NOMO-1 treated with DMSO at 0.1 percent for 48 hours (cell line): ENCODE results near the gene IGFL4.
"Not testable (repeated sequence)": the region's sequence is repeated elsewhere in the genome, so short reads cannot be mapped to it uniquely, and the experiment has no call there.

Experiments used
- DNase-seq: peaks from one replicate; lab custom pipeline; 2025; ENCODE audit not compliant: unreplicated experiment; lab: John Stamatoyannopoulos, UW

The IGFL4 gene

DNA sequence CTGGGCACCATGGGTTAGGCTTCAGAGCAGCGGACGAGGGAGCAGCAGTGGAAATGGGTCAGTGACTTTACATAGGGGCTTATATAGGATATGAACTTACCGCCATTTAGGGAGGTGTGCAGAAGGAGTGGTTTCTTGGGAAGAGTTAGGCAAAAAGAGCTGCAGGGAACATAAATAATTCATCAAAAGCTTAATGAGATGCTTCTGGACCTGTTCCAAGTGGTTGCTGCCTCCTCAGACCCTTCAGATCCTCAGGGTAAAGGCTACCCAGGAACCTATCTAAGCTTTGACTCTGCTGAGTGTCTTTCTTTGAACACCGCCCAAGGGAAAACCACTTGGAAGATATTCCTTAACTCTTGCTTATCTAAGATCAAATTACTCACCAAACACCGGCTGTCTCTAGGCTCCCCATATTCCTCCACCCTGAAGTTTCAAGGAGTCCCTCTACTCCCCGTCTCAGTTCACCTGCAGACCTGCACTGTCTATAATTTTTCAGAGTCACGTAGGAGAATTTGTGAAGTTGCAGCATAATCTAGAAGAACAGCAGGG is at the start of gene IGFL4:
IGFL4 (minus strand) TSS at position 51 of the 549 bp plus-strand sequence; CDS start at position 11, 40 bp downstream.
- no peak for DNase-seq

DNA sequence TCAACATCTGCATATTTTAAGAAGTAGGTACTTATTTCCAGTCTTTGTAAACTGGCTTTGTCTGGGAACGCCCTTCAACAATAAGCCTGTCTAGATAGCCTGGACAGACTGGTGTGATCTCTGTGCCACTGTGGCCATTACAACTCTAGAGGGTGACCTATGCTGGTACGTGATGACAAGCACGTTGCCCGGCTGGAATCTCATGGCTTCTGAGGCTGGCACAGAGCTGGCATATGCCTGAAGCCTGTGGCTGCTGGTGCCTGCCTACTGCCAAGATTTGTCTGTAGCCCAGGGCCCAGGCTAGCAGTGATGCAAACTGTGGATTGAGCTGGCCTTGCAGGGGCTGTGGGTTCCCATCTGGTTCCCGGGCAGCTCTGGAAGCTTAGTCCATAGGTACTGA is 49.6 kb upstream of the IGFL4 start:
- DNase-seq: no peak

DNA sequence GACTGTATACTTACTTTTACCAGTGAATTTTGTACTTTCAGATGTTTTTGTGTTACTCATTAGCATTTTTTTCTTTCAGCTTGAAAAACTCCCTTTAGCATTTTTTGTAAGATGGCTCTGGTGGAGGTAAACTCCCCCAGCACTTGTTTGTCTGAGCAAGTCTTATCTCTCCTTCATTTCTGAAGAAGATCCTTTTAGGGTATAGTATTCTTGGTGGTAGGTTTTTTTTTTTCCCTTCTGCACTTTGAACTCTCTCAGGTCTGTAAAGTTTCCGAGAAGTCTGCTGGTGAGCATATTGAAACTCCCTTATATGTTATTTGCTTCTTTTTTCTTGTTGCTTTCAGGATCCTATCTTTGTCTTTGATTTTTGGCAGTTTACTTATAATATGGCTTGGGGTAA is 48.6 kb upstream of the IGFL4 start:
- no peak for DNase-seq

DNA sequence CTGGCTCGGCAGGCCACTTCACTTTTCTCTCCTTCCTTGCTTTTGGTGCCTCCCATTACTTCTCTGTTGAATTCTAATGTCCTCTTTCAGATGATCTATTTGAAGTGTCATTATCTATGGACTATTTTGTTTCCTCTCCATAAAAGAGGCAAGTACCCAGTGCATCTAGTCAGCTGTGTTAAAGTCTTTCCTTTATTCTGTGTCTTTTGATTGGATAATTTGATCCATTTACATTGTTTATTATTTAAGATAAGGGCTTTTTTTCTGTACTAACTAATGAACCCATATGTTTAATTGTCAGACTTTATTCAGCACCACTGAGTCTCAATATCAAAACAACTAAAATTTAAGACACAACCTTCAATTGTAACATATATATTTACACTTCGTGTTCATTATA is 47.3 kb upstream of the IGFL4 start:
- no peak for DNase-seq

DNA sequence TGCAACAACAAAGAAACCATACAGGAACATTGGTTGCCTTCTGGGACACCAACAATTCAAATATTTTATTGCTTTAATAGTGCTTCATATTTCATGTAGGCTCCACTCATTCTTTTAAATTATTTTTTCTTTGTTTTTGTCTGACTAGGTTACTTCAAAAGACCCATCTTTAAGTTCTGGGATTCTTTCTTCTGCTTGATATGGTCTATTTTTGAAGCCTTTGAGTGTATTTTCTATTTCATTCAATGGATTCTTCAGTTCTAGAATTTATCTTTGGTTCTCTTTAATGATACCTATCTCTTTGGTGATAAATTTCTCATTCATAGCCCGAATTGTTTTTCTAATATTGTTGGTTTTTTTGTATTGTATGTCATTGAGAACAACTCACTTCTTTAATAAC is 45.1 kb upstream of the IGFL4 start:
- no peak for DNase-seq

DNA sequence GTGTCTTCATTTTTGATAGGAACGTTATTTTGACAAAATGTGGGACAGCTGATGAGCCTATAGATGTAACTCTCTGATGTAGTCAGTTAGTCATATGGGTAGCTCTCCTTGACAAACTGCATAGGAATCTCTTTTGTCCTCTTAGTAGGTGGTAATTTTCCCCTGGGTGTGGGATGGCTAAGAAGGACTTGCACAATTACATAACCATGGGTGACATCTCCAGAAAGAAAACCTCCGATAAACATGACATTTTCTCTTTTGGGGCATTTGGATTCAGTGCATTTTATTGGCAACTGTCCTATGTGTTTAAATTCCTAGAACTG is 41.9 kb upstream of the IGFL4 start:
- DNase-seq: no peak

DNA sequence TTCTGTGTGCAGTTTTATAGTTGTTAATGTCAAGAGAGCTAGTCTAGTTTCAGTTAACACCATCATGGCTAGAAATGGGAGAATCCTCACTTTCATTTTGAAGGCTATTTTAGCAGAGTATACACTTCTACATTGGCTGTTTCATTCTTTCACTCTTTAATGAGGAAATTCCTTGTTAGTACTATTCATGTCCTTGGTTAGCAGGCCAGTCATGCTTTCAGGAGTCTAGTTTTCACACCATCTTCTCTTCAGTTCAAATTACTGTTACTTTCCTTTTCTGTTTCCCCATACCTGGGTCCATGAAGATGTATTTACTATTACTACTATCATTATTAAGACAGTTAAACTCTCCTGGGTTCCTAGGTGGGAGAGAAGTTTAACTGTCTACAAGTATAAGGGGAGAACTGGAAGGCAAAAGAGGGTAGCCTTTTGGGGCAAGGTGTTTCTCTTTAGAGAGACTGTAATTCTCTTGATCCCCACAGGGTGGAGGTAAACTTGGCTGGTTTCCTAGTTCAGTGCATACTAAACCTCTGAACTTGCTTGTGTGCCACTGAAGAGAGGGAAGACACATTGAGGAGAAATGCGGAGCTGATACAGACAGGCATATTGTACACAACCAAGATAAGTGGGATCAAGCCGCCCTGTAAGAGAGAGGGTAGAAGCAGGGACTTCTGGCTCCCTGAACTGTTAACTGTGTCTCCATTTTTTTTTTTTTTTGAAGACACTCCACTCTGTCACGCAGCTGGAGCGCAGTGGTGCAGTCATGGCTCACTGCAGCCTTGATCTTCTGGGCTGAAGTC is 41.3 kb upstream of the IGFL4 start:
- peak; percentile 54 for DNase-seq

DNA sequence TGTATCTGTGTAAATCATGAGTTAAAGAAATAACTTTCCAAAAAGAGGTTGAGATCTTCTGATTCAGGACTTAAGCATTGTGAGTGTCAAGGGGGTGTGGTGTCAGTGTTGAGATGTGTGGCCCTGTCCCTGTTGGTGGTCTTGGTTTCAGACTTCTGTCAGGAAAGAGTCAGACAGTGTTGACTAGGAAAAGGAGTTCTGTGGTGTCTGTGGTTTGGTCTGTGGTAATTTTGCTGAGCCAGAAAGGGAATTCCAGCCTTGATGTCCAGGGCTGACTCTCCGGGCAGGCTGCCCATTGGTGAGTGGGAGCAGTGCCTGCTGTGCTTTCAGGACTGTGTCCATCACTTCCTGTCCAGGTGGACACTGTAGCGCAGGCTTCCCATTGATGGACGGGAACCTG is 39.8 kb upstream of the IGFL4 start:
- DNase-seq: no peak

DNA sequence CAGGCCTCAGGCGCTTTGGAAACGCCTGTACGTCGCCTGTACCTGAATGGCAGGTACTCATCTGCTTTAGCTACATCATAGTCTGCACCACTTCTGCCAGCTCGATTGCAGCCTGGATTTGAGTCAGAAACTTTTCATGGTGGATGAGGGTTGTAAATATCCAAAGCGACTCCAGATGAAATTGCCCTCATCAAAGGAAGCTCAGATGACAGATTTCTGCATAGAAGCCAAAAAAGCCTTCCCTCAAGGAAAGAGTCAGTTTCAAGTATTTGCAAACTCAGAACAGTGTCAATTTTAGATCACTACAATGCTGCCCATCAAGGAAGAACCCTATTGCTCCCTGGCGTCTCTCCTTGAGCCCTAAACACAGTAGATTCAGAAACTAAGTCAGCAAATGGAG is 38.8 kb upstream of the IGFL4 start:
- DNase-seq: no peak

DNA sequence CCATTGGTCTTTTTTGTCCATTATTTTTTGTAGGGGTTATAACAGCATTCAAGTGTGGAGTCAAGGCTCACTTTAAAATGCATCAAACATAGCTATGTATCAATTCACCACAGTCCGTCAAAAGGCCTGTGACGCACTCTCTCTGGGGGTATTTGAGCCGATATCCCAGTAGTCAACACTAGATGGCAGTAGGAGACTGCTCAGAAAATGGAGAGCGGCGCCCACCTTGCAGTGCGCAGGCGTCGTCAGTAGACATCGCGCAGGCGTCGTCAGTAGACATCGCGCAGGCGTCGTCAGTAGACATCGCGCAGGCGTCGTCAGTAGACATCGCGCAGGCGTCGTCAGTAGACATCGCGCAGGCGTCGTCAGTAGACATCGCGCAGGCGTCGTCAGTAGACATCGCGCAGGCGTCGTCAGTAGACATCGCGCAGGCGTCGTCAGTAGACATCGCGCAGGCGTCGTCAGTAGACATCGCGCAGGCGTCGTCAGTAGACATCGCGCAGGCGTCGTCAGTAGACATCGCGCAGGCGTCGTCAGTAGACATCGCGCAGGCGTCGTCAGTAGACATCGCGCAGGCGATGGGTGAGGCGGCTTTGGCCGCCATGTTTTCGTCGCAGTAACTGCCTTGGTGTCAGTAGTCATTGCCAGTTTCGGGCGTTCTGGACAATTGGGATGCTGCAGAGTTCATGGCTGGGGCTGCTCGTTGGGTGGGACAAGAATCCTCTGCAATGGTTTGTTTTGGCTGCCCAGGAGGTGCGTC is 38.0 kb upstream of the IGFL4 start:
- not testable (repeated sequence) for DNase-seq

DNA sequence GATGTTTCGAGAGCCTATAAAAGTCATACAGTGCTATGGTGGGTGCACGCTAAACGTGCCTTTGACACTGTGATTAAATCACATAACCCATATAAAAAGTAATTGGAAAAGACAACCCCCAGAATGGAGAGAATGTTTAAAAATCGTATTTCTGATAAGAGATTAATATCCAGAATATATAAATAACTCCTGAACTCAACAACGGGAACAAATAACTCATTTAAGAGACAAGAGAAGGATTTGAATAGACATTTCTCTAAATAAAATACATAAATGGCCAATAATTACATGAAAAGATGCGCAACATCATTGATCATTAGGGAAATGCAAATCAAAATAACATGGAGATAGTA is 37.0 kb upstream of the IGFL4 start:
- DNase-seq: no peak

DNA sequence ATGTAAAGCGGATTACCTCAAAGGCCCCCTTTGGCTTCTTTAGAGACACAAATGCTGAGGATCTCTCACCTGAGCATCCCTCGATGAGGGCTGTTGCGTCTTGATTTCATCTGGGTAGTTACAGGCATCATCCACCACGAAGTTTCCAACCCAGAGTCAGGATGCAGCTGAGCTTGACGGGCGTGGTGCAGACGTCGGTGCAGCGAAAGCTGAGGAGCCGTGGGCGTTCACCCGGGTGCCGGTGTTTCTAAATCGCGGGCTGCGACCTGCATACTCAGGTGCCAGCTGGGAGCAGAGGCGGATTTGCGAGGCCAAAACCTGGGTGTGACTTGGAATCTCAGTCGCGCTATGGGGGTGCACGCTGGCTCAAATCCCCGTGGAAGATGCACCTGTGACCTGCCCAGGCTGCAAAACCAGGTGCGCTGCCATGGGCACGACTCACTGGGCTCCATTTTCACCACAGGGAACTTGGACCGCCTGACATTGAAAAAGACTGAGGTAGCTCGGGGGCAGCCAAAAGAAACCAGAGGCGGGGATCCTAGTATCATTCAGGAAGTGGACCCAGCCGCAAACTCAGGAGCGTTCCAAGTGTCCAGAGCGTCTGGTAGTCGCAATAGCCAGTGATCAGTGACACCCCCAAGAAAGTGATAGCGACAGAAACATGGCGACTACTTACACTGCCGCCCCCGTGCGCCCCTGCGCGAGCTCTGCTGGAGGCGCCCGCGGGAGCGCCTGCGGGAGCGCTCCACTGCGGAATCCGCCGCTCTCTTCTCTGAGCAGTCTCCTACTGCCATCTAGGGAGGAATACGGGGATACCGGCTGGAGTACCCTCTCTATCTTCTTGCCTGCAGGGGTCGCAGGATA is 36.4 kb upstream of the IGFL4 start:
- DNase-seq: peak; percentile 75

DNA sequence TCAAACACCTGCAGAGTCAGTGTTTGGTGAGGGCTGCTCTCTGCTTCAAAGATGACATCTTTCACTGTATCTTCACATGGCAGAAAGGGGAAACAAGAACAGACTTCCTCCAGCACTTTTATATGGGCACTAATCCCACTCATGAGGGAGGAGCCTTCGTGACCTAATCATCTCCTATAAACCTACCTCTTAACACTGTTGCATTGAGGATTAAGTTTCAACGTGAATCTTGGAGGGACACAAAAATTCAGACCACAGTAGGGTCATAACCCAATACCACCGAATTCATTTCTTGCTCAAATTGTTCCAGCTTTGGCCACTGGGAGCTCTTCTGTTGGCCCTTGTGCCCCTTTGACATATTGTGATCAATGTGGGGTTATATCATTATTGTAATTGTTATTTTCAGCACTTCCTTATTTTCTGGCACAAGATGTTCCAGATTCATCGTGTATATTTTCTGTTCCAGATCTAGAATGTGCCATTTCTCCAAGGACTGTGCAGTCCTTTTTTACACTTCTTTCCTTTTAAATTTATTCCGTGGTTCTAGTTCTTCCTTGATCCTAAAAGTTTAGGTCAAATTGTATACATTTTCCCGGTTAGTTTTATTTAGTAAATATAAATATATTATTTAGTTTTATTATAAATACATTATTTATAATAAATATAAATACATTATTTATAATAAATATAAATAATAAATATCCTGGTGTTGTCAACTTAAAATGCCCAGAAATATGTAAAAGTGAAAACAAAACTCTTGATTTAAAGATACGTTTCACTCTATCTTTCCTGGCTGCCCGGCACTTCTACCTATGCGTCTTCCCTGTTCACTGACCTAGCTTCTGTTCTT is 35.5 kb upstream of the IGFL4 start:
- no peak for DNase-seq

DNA sequence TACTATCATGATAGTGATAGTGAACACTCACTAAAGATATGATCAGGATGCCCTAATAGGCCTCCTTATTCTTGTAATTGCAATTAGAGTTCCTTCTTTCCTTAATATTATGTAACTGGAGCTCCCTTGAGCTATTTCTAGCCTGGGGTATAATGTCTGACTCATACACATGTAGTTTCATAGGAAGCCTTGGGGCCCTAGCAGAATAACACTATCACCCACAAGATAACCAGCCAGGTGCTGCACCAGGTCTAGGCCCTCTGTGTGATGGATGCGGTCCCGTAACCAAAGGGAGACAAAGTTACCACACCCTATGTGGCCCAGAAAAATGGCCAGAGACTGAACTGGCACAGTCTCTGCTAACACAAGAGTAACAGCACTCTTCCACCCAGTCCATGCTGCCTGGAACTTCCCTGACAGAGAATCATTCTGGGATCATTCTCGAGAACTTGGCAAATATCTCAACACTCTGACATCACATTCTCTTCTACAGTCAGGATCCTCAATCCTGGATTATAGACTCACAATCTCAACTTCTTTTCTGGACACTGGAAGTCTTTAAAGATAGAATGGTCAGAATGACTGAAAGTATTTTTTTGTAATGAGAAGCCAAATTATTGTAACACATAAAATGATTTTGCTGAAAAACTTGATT is 32.6 kb upstream of the IGFL4 start:
- DNase-seq: peak; percentile 53

DNA sequence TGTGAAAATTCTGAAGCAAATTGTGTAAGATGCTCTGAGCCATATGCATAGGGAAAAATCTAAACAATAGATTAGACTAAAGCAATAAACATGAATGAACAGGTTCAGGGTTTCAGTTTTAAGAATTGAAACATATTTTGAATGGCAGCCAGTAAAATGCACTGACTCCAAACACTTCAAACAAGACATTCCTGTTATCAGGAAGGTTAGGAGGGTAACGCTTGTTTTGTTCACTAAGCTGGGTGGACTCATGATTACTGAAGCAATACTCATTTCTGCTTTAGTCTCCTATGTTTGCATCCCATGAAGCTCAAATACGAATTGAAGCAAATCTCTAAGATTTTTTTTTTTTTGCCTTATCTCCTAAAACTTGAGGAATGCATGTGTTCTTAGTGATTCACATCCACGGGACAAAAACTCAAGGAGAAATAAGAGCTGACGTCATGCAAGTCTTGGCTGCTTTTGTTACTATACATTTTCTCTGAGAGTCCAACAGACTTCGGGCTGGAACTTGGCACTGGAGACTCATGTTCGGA is 29.1 kb upstream of the IGFL4 start:
- DNase-seq: no peak

DNA sequence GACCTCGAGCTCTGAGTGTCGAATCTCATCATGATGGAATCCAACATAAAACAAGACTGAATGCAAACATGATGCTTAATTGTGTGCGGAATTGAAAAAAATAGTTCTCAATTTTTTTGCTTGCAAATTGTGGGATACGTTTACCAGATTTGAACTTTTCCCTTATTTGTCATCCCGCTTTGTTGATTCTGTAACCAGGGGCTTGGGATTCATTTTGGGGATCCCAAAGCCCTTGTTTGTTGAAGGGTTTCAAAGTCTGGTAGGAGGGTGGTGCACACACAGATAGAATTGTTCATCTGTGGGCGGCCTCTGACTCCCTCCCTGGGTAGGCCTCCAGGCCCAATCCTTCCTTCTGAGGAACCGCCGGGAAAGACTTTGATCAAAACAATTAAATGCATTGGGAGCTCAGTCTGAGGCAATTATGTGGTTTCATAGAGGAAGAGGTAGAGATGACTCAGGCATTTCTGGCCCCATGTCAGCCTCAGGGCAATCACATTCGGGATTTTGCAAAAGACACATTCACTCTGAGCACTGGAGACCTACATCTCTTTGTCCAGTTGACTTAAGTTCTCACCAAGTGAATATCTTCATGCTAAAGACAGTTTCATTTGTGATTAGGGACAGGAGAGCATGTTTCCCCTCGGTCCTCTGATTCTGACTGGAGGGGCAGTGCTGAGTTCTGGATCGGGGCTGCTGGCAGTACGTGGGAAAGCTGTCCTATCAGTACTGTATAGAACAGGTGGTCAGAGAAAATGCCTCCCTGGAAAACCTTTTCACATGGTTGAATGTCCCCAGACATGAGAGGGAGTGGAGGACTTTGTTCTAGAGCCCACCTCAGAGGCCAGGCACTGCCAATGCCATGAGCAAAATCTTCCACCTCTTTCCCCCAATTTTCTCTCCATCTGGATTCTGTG is 27.8 kb upstream of the IGFL4 start:
- DNase-seq: peak; percentile 79

DNA sequence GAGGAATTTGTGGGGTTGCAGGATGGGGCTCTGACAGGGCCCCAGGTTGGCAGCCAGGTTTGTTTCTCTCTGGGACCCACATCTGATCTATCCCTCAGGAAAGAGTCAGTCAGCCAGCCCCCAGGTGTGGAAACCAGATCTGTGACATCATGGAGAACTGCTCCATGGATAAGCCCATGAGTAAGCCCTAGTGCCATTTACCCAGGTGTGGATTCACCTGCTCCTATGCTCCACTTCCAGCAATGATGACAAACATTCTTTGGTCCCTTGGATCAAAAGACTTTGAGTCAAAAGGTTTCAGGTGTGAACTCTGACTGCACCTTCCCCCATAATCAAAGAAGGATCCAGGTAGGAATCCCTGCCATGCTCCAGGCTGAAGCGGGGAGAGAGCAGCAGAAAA is 26.9 kb upstream of the IGFL4 start:
- DNase-seq: no peak

DNA sequence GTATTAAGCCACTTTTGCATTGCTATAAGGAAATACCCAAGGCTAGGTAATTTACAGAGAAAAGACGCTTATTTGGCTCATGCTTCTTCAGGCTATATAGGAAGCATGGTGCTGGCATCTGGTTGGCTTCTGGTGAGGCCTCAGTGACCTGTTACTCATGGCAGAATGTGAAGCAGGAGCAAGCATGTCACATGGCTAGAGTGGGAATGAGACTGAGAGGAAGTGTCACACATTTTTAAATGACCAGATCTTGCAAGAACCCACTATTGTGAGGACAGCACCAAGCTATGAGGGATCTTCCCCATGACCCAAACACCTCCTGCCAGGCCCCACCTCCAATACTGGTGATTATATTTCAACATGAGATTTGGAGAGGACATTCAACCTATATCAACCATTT is 25.7 kb upstream of the IGFL4 start:
- DNase-seq: no peak
